ENCODE results near the gene GLMN.

GRCh38 chr1:92343061-92343460 lies 44.3 kb upstream of the GLMN start:
- no peak for TF ChIP-seq GABPA (IDR thresholded peaks at IDR 0.05; ENCODE audit: low read depth)
- TF ChIP-seq, protein P1, sequence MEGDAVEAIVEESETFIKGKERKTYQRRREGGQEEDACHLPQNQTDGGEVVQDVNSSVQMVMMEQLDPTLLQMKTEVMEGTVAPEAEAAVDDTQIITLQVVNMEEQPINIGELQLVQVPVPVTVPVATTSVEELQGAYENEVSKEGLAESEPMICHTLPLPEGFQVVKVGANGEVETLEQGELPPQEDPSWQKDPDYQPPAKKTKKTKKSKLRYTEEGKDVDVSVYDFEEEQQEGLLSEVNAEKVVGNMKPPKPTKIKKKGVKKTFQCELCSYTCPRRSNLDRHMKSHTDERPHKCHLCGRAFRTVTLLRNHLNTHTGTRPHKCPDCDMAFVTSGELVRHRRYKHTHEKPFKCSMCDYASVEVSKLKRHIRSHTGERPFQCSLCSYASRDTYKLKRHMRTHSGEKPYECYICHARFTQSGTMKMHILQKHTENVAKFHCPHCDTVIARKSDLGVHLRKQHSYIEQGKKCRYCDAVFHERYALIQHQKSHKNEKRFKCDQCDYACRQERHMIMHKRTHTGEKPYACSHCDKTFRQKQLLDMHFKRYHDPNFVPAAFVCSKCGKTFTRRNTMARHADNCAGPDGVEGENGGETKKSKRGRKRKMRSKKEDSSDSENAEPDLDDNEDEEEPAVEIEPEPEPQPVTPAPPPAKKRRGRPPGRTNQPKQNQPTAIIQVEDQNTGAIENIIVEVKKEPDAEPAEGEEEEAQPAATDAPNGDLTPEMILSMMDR (IDR thresholded peaks at IDR 0.05; ENCODE audit: insufficient read depth, low read length) = no peak
